GM18907 (cell line): ENCODE data around the gene ALOX15.
"Not testable (repeated sequence)": the region's sequence is repeated elsewhere in the genome, so short reads cannot be mapped to it uniquely, and the experiment has no call there.

Experiments used
- ATAC-seq: cut with Tn5 transposase; IDR thresholded peaks from one replicate; pipeline ENCODE4 v1.9.1; 2021; ENCODE audit warnings: mild to moderate bottlenecking, moderate library complexity; ENCODE audit not compliant: unreplicated experiment

Gene ALOX15

DNA sequence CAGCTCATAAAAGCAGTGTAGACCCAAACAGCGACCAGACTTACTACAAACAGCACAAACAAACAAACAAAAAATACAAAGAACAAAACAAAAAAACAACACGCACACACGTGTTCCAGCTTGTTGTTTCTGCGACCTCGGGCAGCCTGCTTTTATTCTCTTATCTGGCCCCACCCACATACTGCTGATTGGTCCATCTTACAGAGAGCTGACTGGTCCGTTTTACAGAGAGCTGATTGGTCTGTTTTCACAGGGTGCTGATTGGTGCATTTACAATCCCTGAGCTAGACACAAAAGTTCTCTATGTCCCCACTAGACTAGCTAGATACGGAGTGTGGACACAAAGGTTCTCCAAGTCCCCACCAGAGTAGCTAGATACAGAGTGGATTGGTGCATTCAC is 14.5 kb upstream of the ALOX15 start:
- not testable (repeated sequence) for ATAC-seq

- ATAC-seq = no peak
These were observed 11.5 kb upstream of the ALOX15 start for GRCh38 chr17:4652997-4653396.

DNA sequence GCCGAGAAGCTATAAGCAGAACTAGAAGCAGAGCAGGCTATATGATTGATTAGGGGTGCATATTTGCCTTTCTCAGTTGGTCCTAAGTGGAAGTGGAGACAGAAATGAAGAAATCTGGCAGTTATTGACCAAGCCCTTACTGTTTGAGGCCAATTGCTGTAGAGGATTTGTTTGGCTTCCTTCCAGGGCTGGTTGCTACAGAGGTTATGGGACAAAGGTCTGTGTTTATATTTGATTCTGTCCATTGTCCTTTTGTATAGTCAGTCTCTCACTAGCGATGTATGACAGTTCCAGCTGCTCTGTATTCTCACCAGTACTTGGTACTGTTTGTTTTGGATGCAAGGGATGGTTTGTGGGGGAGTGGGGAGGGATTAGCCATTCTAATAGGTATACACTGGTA is 7.3 kb upstream of the ALOX15 start:
- no peak for ATAC-seq

- ATAC-seq = no peak
These were observed 4.2 kb upstream of the ALOX15 start for GRCh38 chr17:4645642-4646041.

DNA sequence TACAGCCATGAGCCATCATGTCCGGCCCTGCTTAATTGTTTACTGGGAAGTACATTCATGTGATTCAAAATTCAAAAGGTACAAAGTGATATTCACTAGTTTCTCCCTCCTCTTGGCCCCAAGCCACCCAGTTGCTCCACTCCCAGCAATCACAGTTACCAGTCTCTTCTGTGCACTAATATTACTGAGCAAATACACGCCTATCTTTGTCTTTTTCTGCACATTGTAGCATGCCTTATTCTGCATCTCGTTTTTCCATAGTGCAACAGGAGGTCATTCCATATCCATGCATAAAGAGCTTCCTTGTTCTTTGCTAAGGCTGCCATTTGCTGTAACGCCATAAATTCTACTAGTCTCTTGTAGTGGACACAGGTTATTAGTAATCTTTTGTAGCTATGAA is 2.2 kb upstream of the ALOX15 start:
- no peak for ATAC-seq

DNA sequence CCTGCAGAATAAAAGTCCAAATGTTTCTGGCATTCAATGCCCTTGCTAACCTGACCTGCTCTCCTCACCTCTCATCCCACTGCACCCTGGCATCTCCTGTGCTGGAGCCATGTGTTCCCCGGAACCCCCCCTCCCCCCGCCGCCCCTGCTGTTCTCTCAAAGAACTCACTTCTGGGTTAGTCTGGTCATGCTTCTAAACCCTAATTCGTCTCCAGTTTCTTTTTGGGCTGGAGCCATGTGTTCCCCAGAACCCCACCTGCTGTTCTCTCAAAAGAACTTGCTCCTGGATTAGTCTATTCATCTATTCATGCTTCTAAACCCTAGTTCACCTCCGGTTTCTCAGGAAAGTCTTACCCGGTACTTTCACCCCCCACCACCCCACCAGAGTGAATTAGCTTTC is 808 bp upstream of the ALOX15 start:
- no peak for ATAC-seq

DNA sequence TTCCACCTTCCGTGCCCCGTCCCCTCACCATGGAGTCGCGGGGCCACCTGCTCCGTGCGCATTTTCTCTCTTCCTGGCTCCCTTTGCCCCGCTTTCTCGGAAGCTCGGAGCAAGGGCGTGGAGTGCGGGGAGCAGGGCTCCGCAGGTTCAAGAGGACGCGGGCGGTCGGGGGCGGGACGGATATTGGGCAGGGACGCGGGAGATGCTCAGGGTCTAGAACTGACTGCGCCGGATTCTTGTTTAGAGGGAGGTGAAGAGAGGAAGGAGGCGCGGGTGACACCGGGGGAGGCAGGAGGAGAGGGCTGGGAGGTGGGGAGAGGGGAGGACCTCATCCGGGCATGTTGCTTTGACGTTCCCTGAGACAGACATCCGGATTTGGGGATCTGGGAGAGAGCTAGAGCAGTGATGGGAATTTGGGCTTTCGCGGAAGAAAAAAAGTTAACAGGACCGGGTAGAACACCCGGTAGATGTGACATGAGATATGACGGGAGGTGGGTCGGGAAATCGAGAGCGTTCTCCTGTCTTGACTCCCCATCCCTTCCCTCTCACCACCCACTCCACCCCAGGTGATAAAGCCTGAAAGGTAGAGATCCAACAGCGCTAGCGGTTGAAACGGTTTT is 799 bp downstream of the ALOX15 start:
- not testable (repeated sequence) for ATAC-seq

DNA sequence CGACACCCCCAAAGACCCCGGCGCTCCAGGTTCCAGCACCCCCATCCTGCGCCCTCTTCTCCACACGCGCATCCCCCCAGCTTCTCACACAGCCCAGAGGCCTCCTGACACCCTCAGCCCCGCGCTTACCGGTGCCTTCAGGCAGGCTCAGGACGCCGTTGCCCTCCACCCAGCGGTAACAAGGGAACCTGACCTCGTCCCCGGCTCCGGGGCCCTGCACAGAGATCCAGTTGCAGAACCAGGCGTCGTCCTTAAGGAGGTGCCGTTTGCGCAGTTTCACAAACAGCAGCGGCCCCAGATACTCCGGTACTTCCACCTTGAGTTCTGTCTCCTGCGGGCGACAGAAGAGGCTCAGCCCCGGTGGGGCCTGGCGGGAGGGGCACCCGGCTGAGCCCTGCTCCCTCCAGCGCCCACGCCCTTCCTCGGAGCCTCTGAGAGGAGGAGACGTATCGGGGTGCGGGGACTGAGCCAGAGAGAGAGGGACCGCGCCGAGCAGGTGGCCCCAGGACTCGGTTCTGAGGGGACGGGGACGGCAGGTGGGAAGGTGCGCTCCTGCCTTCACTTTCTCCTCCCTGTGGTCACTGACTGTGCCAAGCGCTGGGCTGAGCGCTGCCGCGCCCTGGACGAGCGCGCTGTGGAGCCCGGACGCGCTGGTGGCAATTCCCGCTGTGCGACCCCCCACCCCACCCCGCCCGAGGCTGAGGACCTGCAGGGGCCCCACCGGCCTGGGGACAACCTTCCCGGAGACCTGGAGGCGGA is 2.0 kb downstream of the ALOX15 start:
- not testable (repeated sequence) for ATAC-seq

GRCh38 chr17:4638766-4639165 is 2.7 kb downstream of the ALOX15 start:
- ATAC-seq = not testable (repeated sequence)

DNA sequence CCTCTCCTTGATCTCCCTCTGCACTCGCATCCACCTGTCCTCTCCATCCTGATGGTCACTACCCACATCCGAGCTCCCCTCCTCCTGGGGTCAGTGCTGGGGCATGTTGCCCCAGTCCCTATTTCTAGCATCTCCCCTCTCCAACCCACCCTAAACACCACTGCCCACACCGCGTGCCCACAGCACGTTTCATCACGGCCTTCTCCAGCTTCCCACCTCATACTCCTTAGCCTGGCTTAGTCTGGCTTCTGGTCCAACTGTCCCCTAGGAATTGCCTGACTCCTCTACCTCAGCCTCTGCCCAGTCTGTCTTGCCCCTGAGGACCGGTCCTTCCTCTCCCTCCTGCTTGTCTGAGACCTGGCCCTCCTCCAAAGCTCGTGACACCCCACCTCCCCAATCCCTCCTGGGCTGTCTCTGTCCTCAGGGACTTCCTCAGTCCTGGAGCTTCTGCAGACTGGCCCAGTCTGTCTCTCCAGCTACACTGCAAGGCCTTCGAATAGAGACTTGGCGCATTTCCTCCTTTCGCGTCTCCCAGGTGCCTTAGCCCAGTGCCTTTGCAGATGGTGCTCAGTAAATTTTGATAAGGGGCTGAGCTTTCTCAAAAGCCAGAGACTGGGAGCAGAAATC is 4.9 kb downstream of the ALOX15 start:
- no peak for ATAC-seq

DNA sequence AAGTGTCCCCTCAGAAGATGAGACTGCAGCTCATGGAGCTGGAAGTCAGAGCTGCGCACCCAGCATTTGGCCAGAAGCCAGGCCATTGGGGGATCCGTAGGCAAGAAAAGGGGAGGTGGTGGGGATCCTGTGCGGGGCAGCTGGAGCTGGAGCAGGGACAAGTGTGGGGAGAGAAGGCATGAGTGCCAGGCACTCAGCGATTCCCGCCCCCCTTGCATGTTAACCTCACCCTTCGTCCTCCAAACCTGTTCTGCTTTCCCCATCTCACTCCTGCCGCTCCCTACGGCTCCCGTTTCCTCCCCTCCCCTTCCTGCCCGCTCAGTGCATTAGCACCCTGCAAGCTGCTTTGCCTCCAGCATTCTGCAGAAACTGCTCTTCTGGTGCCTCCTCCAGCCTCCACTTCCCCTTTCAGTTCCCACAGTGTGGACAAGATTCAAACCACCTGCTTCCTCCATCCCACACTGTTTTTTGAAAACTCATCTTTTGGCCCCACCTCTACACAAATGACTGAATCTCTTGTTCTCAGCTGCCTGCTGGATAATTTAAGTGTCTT is 5.6 kb downstream of the ALOX15 start:
- ATAC-seq = no peak

DNA sequence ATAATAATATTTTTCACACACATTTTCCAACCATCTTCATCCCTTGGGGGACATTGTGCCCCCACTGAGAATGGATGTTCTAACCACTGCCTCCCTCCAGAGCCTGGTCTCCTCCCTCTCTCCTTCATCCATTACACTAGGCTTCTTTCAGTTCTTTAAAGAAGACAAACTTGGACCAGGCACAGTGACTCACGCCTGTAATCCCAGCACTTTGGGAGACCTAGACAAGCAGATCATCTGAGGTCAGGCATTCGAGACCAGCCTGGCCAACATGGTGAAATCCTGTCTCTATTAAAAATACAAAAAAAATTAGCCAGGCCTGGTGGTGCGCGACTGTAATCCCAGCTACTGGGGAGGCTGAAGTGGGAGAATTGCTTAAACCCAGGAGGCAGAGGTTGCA is 6.5 kb downstream of the ALOX15 start:
- no peak for ATAC-seq

- no peak for ATAC-seq
These were observed 7.8 kb downstream of the ALOX15 start for GRCh38 chr17:4633643-4634042.

GRCh38 chr17:4632581-4632920 is 8.9 kb downstream of the ALOX15 start:
- no peak for ATAC-seq

- ATAC-seq = no peak
These were observed 9.5 kb downstream of the ALOX15 start for GRCh38 chr17:4631836-4632580.

- ATAC-seq = no peak
These were observed 10.0 kb downstream of the ALOX15 start for GRCh38 chr17:4631431-4631830.

GRCh38 chr17:4626734-4627256 is 14.7 kb downstream of the ALOX15 start:
- ATAC-seq = no peak

DNA sequence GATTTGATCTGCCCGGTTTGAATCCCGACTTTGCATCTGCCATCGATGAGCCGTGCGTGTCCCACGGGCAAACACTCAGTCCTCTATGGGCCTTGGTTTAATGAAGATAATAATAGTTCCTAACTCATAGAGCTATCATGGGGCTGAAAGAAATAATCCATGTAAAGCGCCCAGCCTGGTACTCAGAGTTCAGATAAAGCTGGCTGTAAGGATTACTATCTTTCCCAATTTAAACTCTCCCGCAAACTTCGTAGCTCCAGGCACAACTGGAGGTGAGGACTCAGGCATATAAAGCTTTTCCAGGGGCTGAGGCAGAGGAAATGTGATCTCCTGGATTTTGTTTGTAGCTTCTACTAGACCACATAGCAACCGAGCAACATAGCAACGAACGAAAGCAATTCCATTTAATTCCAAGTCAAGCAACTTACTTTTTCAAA is 16.3 kb downstream of the ALOX15 start:
- ATAC-seq = no peak

- not testable (repeated sequence) for ATAC-seq
These were observed 17.0 kb downstream of the ALOX15 start for GRCh38 chr17:4624451-4624911.

DNA sequence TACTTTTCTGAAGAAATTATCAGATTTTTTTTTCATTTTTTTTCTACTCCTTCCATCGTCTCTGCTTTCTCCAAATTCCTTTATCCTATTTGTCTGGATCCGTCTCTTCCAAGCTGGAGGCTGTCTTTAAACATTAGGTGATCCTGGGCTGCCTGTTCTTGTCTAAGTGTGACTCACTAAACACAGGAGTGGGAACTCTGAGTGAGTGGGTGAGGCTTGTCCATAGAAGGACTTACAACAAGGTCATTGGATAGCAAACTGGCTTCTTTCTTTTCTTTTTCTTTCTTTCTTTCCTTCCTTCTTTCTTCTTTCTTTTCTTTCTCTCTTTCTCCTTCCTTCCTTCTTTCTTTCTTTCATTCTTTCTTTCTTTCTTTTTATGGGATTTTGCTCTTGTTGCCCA is 18.2 kb downstream of the ALOX15 start:
- no peak for ATAC-seq

GRCh38 chr17:4622375-4622774 is 19.1 kb downstream of the ALOX15 start:
- no peak for ATAC-seq
